Urinary bladder (tissue), 4 donors: ENCODE data around the gene PRRG3. TPM values are rescaled to one million over a fixed set of nuclear protein-coding genes. Genes with fewer than 3 reads are reported as not detected.

Experiments
- DNase-seq: peaks from one replicate; pipeline ENCODE4 v3.0.0-alpha.2; 2015; ENCODE audit errors: extremely low spot score
- H3K27ac ChIP-seq: one replicate; pipeline ENCODE4 v1.5.1; 2013; ENCODE audit warnings: low read depth, mild to moderate bottlenecking, moderate library complexity
- H3K36me3 ChIP-seq: one replicate; pipeline ENCODE4 v1.6.1; 2013; ENCODE audit warnings: mild to moderate bottlenecking, moderate library complexity; ENCODE audit not compliant: insufficient read depth
- H3K4me1 ChIP-seq: one replicate; pipeline ENCODE4 v1.6.1; 2013; ENCODE audit warnings: mild to moderate bottlenecking, moderate library complexity; ENCODE audit not compliant: insufficient read depth
- H3K4me3 ChIP-seq: one replicate; pipeline ENCODE4 v1.5.1; 2013; ENCODE audit warnings: low read depth, low read length
- WGBS: extraction: QIAGEN DNeasy Blood & Tissue Kit; methylation state at CpG from one replicate; pipeline ENCODE4 v1.1.7; 2013; 5-methylcytosine and 5-hydroxymethylcytosine counted together
- polyA plus RNA-seq: library from polyadenylated mRNA; stranded (reverse); fragments of 200-250 nt; gene quantifications from one replicate; pipeline ENCODE4 v1.2.3, GENCODE V29; 2013
- total RNA-seq: library from RNA; depleted of rRNA; stranded (reverse); fragments of >200 nt; gene quantifications from one replicate; pipeline ENCODE4 v1.2.3, GENCODE V29; 2014
- donor health status: healthy with polysubstance abuse.
- donor health status: healthy.

The PRRG3 gene
- total and polyA plus RNA-seq, 2 donors, result 1.3 to 15.2 TPM

GRCh38 chrX:151738751-151739150 is 43.5 kb downstream of the PRRG3 start:
- DNase-seq, result no peak
- 85% methylated on average over 7 of the region's 7 CpGs for WGBS
- H3K4me3 ChIP-seq, result no peak overlapping the region

GRCh38 chrX:151741606-151742005 is 46.3 kb downstream of the PRRG3 start:
- no peaks in the 10 kb centered on the region for H3K4me1 ChIP-seq

More at GRCh38 chrX:151738751-151739150, 43.5 kb downstream of the PRRG3 start:
- Histone ChIP-seq H3K4me1 (no peaks in the 10 kb centered on the region), H3K27ac (no peak overlapping the region), H3K36me3 (no peaks in the 10 kb centered on the region)

GRCh38 chrX:151742311-151742710 is 47.1 kb downstream of the PRRG3 start:
- DNase-seq, result no peak
- Histone ChIP-seq H3K4me1 (no peaks in the 10 kb centered on the region), H3K36me3 (no peaks in the 10 kb centered on the region), H3K27ac (no peak overlapping the region), H3K4me3 (no peak overlapping the region)
- 97% methylated on average over 5 of the region's 5 CpGs for WGBS

More at GRCh38 chrX:151741606-151742005, 46.3 kb downstream of the PRRG3 start:
- Histone ChIP-seq H3K36me3 (no peaks in the 10 kb centered on the region), H3K4me3 (no peak overlapping the region), H3K27ac (no peak overlapping the region)
- DNase-seq, result no peak
- WGBS, result 88% methylated on average over 4 of the region's 4 CpGs

GRCh38 chrX:151743651-151744470 is 48.6 kb downstream of the PRRG3 start:
- WGBS, result 95% methylated on average over 21 of the region's 21 CpGs
- Histone ChIP-seq H3K36me3 (no peaks in the 10 kb centered on the region), H3K4me1 (no peaks in the 10 kb centered on the region), H3K4me3 (no peak overlapping the region), H3K27ac (no peak overlapping the region)
- no peak for DNase-seq

- no peaks in the 10 kb centered on the region for H3K36me3 ChIP-seq
- H3K4me1 ChIP-seq, result no peaks in the 10 kb centered on the region
- WGBS, result 92% methylated on average over 6 of the region's 6 CpGs
Observed at GRCh38 chrX:151745651-151746050, 50.4 kb downstream of the PRRG3 start.

GRCh38 chrX:151746502-151746901 is 51.2 kb downstream of the PRRG3 start:
- Histone ChIP-seq H3K27ac (no peak overlapping the region), H3K36me3 (no peaks in the 10 kb centered on the region), H3K4me1 (no peaks in the 10 kb centered on the region), H3K4me3 (no peak overlapping the region)
- WGBS, result 83% methylated on average over 2 of the region's 2 CpGs
- no peak for DNase-seq

More at GRCh38 chrX:151745651-151746050, 50.4 kb downstream of the PRRG3 start:
- no peak overlapping the region for H3K27ac ChIP-seq
- no peak overlapping the region for H3K4me3 ChIP-seq
- DNase-seq, result no peak

- Histone ChIP-seq H3K27ac (no peak overlapping the region), H3K4me1 (peaks cover 1% of the 10 kb centered on the region), H3K36me3 (no peaks in the 10 kb centered on the region), H3K4me3 (no peak overlapping the region)
- no peak for DNase-seq
- 95% methylated on average over 5 of the region's 5 CpGs for WGBS
Observed at GRCh38 chrX:151750511-151750910, 55.3 kb downstream of the PRRG3 start.

GRCh38 chrX:151752847-151753246 is 57.6 kb downstream of the PRRG3 start:
- WGBS, result 74% methylated on average over 5 of the region's 5 CpGs
- no peaks in the 10 kb centered on the region for H3K36me3 ChIP-seq
- H3K4me1 ChIP-seq, result peaks cover 1% of the 10 kb centered on the region
- H3K4me3 ChIP-seq, result no peak overlapping the region
- H3K27ac ChIP-seq, result no peak overlapping the region
- no peak for DNase-seq

GRCh38 chrX:151753313-151754046 is 58.2 kb downstream of the PRRG3 start:
- no peak for DNase-seq
- H3K4me1 ChIP-seq, result peaks cover 1% of the 10 kb centered on the region
- H3K36me3 ChIP-seq, result no peaks in the 10 kb centered on the region
- H3K4me3 ChIP-seq, result no peak overlapping the region
- H3K27ac ChIP-seq, result no peak overlapping the region
- WGBS, result 9% methylated on average over 22 of the region's 22 CpGs

- 75% methylated on average over 6 of the region's 6 CpGs for WGBS
- H3K27ac ChIP-seq, result no peak overlapping the region
- no peak overlapping the region for H3K4me3 ChIP-seq
- no peaks in the 10 kb centered on the region for H3K36me3 ChIP-seq
- no peak for DNase-seq
- peaks cover 1% of the 10 kb centered on the region for H3K4me1 ChIP-seq
Observed at GRCh38 chrX:151754047-151754429, 58.8 kb downstream of the PRRG3 start.

- H3K4me3 ChIP-seq, result no peak overlapping the region
- H3K4me1 ChIP-seq, result peaks cover 1% of the 10 kb centered on the region
- WGBS, result 56% methylated on average over 11 of the region's 11 CpGs
- H3K27ac ChIP-seq, result no peak overlapping the region
- peak; percentile 41 for DNase-seq
- no peaks in the 10 kb centered on the region for H3K36me3 ChIP-seq
Observed at GRCh38 chrX:151754641-151755215, 59.5 kb downstream of the PRRG3 start.
